CD4-positive, alpha-beta T cell treated with Interferon alpha-2 for 1 hour (primary cell): Measurements from ENCODE around the gene TXNDC17.
"Not testable (repeated sequence)": the region's sequence is repeated elsewhere in the genome, so short reads cannot be mapped to it uniquely, and the experiment has no call there.

Experiments
- DNase-seq, 2 donors: peaks; one replicate each; pipeline ENCODE4 v3.0.0-alpha.2; 2020 to 2022

TXNDC17 gene

GRCh38 chr17:6638046-6638908 lies 2.6 kb upstream of the TXNDC17 start:
- DNase-seq, result no peak

- DNase-seq, result no peak
Observed at GRCh38 chr17:6639014-6639585, 1.8 kb upstream of the TXNDC17 start.

GRCh38 chr17:6639586-6640535 lies 999 bp upstream of the TXNDC17 start:
- no peak for DNase-seq

GRCh38 chr17:6641247-6641863 lies 495 bp downstream of the TXNDC17 start:
- no peak for DNase-seq

GRCh38 chr17:6642592-6642991 lies 1.7 kb downstream of the TXNDC17 start:
- no peak for DNase-seq

DNA sequence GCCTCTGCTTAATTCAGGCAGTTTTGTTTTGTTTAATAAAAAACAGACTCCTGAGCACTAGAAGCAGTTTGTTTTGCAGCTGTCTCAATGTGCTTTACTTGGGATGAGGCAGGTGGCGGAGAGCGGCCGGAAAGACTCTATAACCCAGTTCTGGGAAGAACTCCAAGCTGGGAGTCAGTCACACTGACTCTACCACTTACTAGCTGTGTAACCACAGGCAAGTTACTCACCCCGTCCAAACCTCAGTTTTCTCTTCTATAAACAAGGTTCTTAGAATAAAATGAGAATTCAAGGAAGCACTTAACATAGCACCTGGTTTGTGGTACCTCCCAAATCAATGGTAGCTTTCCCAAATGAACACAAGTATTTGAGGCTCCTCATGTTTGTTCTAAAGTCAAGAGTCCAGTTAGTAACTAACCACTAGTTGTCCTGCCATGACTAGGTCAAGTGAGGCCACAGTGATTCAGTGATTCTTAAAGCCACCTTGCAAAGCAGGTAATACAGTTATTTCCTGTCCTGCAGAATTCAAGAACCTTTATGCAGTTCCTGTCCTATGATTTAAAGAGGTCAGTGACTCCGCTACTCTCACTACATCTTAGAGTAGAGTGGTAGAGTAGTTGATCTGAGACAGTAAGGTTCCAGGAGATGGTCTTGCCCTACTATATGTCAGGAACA lies 2.7 kb downstream of the TXNDC17 start:
- DNase-seq, result no peak

DNA sequence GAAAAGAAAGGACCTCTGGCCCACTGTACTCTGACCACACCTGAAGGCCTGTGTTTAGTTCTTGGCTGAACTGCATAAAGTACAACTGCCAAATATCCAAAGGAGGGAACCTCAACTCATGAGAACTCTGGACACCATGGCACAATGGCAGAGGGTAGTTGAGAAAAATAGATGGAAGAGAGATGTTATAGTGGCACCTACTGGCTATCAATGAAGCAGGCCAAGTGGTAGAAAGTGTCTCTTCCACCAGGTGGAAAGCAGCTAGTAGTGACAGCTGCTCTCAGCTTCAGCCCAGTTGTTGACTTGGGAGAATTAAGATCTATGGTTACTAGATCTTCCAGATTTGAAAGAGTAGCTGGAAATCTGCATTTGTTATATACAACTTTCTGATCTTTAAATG lies 7.3 kb downstream of the TXNDC17 start:
- peak in 1 of 2 donors; percentile 36 for DNase-seq

- DNase-seq, result peak; percentile 96 to 97
Observed at GRCh38 chr17:6651354-6651918, 10.6 kb downstream of the TXNDC17 start, which contains the start of the genes C17orf100 and MED31. C17orf100 (plus strand) TSS chr17:6651762; CDS start chr17:6651914, 152 bp downstream. MED31 (minus strand) TSS chr17:6651605; CDS start chr17:6651528, 77 bp downstream.

DNA sequence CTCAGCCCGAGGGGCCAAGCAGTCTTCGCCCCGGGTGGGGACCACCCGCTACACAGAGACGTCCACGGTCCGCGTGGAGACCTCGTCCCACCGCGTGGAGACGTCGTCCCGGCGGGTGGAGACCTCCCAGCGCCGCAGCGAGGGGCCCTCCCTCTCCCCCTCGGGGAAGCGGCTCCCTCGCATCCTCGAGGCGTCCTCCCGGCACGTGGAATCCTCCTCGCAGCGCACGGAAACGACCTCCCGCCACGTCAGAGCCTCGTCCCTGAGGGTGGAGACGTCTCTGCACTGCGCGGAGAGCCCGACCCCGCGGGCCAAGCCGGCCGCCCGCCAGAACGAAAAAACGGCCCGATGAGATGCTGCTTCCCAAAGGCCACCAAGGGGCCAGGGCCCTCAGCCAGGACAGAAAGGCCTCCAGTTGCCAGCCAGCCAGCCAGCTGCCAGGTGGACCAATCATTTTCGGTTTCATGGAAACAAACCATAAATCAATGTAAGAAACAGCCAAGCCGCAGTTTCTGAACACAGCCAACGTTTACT lies 11.1 kb downstream of the TXNDC17 start:
- DNase-seq, result peak in 1 of 2 donors; percentile 48

GRCh38 chr17:6654841-6655731 lies 14.2 kb downstream of the TXNDC17 start:
- no peak for DNase-seq

DNA sequence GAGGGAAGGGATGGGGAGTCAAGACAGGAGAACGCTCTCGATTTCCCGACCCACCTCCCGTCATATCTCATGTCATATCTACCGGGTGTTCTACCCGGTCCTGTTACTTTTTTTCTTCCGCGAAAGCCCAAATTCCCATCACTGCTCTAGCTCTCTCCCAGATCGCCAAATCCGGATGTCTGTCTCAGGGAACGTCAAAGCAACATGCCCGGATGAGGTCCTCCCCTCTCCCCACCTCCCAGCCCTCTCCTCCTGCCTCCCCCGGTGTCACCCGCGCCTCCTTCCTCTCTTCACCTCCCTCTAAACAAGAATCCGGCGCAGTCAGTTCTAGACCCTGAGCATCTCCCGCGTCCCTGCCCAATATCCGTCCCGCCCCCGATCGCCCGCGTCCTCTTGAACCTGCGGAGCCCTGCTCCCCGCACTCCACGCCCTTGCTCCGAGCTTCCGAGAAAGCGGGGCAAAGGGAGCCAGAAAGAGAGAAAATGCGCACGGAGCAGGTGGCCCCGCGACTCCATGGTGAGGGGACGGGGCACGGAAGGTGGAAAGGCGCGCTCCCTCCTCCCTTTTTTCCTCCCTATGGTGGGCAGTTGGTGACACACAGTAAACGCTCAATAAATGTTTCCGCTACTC lies 15.0 kb downstream of the TXNDC17 start:
- DNase-seq, result not testable (repeated sequence)

- peak; percentile 67 to 75 for DNase-seq
Observed at GRCh38 chr17:6656797-6657632, 16.2 kb downstream of the TXNDC17 start.

- no peak for DNase-seq
Observed at GRCh38 chr17:6657633-6658287, 16.9 kb downstream of the TXNDC17 start.

DNA sequence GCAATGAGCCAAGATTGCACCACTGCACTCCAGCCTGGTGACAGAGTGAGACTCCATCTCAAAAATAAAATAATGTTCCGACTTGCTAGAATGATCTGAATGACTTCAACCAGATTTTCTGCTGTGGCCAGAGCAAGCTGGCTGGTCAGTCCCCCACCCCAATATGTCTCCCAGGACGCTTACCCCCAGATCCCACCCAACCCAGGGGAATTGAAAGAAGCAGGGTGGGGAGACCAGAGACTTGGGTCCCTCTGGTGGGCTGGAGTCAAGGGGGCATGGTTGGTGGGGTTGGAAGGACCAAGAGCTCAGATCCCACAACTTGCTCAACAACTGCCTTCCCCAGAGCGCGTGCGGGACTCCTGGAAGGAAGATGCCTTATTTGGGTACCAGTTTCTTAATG lies 17.6 kb downstream of the TXNDC17 start:
- DNase-seq, result not testable (repeated sequence)

DNA sequence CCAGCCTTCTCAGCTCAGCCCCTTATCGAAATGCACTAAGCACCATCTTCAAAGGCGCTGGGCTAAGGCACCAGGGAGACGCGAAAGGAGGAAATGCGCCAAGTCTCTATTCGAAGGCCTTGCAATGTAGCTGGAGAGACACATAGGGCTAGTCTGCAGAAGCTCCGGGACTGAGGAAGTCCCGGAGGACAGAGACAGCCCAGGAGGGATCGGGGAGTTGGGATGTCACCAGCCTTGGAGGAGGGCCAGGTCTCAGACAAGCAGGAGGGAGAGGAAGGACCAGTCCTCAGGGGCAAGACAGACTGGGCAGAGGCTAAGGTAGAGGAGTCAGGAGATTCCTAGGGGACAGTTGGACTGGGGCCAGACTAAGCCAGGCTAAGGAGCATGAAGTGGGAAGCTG lies 19.2 kb downstream of the TXNDC17 start:
- no peak for DNase-seq

DNA sequence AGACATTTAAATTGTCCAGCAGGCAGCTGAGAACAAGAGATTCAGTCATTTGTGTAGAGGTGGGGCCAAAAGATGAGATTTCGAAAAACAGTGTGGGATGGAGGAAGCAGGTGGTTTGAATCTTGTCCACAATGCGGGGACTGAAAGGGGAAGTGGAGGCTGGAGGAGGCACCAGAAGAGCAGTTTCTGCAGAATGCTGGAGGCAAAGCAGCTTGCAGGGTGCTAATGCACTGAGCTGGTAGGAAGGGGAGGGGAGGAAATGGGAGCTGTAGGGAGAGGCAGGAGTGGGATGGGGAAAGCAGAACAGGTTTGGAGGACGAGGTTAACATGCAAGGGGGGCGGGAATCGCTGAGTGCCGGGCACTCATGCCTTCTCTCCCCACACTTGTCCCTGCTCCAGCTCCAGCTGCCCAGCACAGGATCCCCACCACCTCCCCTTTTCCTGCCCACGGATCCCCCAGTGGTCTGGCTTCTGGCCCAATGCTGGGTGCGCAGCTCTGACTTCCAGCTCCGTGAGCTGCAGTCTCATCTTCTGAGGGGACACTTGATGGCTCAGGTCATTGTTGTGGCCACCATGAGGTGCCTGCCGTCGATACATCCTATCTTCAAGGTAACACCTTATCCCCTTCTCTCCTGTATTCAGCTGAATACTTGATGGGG lies 20.1 kb downstream of the TXNDC17 start:
- DNase-seq, result peak in 1 of 2 donors; percentile 44

DNA sequence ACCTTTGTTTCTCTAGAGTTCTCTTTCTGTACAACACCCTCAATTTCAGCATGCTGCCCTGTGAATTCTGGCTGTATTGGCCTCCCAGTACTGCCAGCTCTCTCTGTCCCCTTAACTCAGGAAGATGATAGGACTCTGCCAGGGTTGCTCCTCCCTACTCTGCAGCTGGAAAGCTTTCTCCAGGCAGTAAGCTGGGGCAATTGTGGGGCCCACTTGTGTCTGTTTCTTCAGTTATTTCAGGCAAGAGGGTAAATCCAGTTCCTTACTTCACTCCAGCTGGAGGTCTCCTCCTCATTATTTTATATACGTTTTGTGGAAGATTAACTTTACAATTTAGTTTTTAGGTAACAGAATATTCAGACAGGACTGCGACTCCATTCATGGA lies 20.6 kb downstream of the TXNDC17 start:
- no peak for DNase-seq

- DNase-seq, result not testable (repeated sequence)
Observed at GRCh38 chr17:6663200-6663599, 22.3 kb downstream of the TXNDC17 start.
